NCI-H2081 treated with DMSO at 0.1 percent for 48 hours (cell line): Measurements from ENCODE around the gene OPHN1.

ENCODE experiments used
- DNase-seq: peaks from one replicate; lab custom pipeline; 2025; lab: John Stamatoyannopoulos, UW

Gene OPHN1

GRCh38 chrX:68249401-68249831 is 183.9 kb downstream of the OPHN1 start:
- no peak for DNase-seq

- DNase-seq = no peak
Observed at GRCh38 chrX:68238568-68238967, 194.7 kb downstream of the OPHN1 start.

- DNase-seq = no peak
Observed at GRCh38 chrX:68234171-68234910, 199.0 kb downstream of the OPHN1 start.

GRCh38 chrX:68232206-68232605 is 201.1 kb downstream of the OPHN1 start:
- DNase-seq = no peak

GRCh38 chrX:68209008-68209407 is 224.3 kb downstream of the OPHN1 start:
- DNase-seq = no peak

- no peak for DNase-seq
Observed at GRCh38 chrX:68204521-68205038, 228.7 kb downstream of the OPHN1 start.

- no peak for DNase-seq
Observed at GRCh38 chrX:68203646-68204045, 229.6 kb downstream of the OPHN1 start.

GRCh38 chrX:68203211-68203610 is 230.1 kb downstream of the OPHN1 start:
- DNase-seq = no peak

- no peak for DNase-seq
Observed at GRCh38 chrX:68199062-68199848, 234.0 kb downstream of the OPHN1 start.

GRCh38 chrX:68196939-68197791 is 236.1 kb downstream of the OPHN1 start:
- DNase-seq = no peak

- no peak for DNase-seq
Observed at GRCh38 chrX:68195561-68195960, 237.7 kb downstream of the OPHN1 start.

GRCh38 chrX:68193786-68194185 is 239.5 kb downstream of the OPHN1 start:
- no peak for DNase-seq

- DNase-seq = no peak
Observed at GRCh38 chrX:68193234-68193633, 240.1 kb downstream of the OPHN1 start.

- DNase-seq = no peak
Observed at GRCh38 chrX:68190799-68191198, 242.5 kb downstream of the OPHN1 start.

GRCh38 chrX:68186552-68187262 is 246.6 kb downstream of the OPHN1 start:
- no peak for DNase-seq

- no peak for DNase-seq
Observed at GRCh38 chrX:68185161-68185560, 248.1 kb downstream of the OPHN1 start.

GRCh38 chrX:68183612-68184214 is 249.6 kb downstream of the OPHN1 start:
- no peak for DNase-seq

- DNase-seq = no peak
Observed at GRCh38 chrX:68180579-68180978, 252.7 kb downstream of the OPHN1 start.

GRCh38 chrX:68179355-68179754 is 253.9 kb downstream of the OPHN1 start:
- DNase-seq = no peak

- no peak for DNase-seq
Observed at GRCh38 chrX:68177542-68177941, 255.8 kb downstream of the OPHN1 start.

- no peak for DNase-seq
Observed at GRCh38 chrX:68175562-68175961, 257.7 kb downstream of the OPHN1 start.
